Trophoblast cell (in vitro differentiated cells and primary cell): ENCODE data around the gene LLGL2.
A peak's percentile ranks its signal among the peaks of the same experiment; 100 is the strongest.

Experiments used
- DNase-seq, 2 donors: peaks; one replicate each; pipeline ENCODE4 v3.0.0-alpha.2; 2016
- H2AFZ ChIP-seq: 2 replicates; pipeline ENCODE4 v1.6.1; 2013; ENCODE audit warnings: low read length, moderate library complexity, mild to moderate bottlenecking; ENCODE audit not compliant: insufficient read depth, poor library complexity
- H2AK5ac ChIP-seq: 2 replicates; pipeline ENCODE4 v1.6.1; 2013; ENCODE audit warnings: mild to moderate bottlenecking, low read length
- H2BK120ac ChIP-seq: 2 replicates; pipeline ENCODE4 v1.6.1; 2013; ENCODE audit warnings: low read length, mild to moderate bottlenecking, moderate library complexity; ENCODE audit not compliant: insufficient read depth, poor library complexity
- H2BK12ac ChIP-seq: 2 replicates; pipeline ENCODE4 v1.6.1; 2013; ENCODE audit warnings: mild to moderate bottlenecking, low read length, moderate library complexity
- H2BK5ac ChIP-seq: 2 replicates; pipeline ENCODE4 v1.6.1; 2013; ENCODE audit warnings: low read length, low read depth, moderate library complexity, mild to moderate bottlenecking; ENCODE audit not compliant: poor library complexity
- H3K14ac ChIP-seq: 2 replicates; pipeline ENCODE4 v1.6.1; 2013; ENCODE audit warnings: mild to moderate bottlenecking, low read length
- H3K18ac ChIP-seq: 2 replicates; pipeline ENCODE4 v1.6.1; 2013; ENCODE audit warnings: mild to moderate bottlenecking, low read length
- H3K23ac ChIP-seq: 2 replicates; pipeline ENCODE4 v1.6.1; 2013; ENCODE audit warnings: low read length
- H3K27ac ChIP-seq: 2 replicates; pipeline ENCODE4 v1.5.1; 2013; ENCODE audit warnings: low read depth, mild to moderate bottlenecking, inconsistent platforms, low read length, moderate library complexity
- H3K27me3 ChIP-seq: 2 replicates; pipeline ENCODE4 v1.6.1; 2013; ENCODE audit warnings: inconsistent platforms, mild to moderate bottlenecking, low read length, moderate library complexity; ENCODE audit not compliant: insufficient read depth
- H3K36me3 ChIP-seq, 2 experiments: 1 replicate in 1 of 2; 2 replicates in 1 of 2; pipeline ENCODE4 v1.6.1; 2013; ENCODE audit warnings: low read length in 2 of 2, mild to moderate bottlenecking in 2 of 2, moderate library complexity in 1 of 2; ENCODE audit not compliant: insufficient read depth in 2 of 2, control insufficient read depth in 1 of 2
- H3K4ac ChIP-seq: 2 replicates; pipeline ENCODE4 v1.6.1; 2013; ENCODE audit warnings: low read depth, mild to moderate bottlenecking, low read length, moderate library complexity
- H3K4me1 ChIP-seq, 2 experiments: 1 replicate in 1 of 2; 2 replicates in 1 of 2; pipeline ENCODE4 v1.6.1; 2013; ENCODE audit warnings: low read length in 2 of 2, mild to moderate bottlenecking in 2 of 2, moderate library complexity in 1 of 2; ENCODE audit not compliant: insufficient read depth in 2 of 2, control insufficient read depth in 1 of 2
- H3K4me2 ChIP-seq: 2 replicates; pipeline ENCODE4 v1.6.1; 2013; ENCODE audit warnings: inconsistent platforms, mild to moderate bottlenecking, low read length, moderate library complexity
- H3K4me3 ChIP-seq: 2 replicates; pipeline ENCODE4 v1.5.1; 2013; ENCODE audit warnings: mild to moderate bottlenecking, low read depth, low read length, inconsistent platforms
- H3K79me1 ChIP-seq: one replicate; pipeline ENCODE4 v1.6.1; 2013; ENCODE audit warnings: low read length
- H3K79me2 ChIP-seq: 2 replicates; pipeline ENCODE4 v1.6.1; 2013; ENCODE audit warnings: low read length, mild to moderate bottlenecking; ENCODE audit not compliant: control insufficient read depth, insufficient read depth, poor library complexity
- H3K9ac ChIP-seq: 2 replicates; pipeline ENCODE4 v1.6.1; 2013; ENCODE audit warnings: mild to moderate bottlenecking, low read length
- H3K9me3 ChIP-seq: 2 replicates; pipeline ENCODE4 v1.6.1; 2013; ENCODE audit warnings: low read depth, mild to moderate bottlenecking, control low read depth, inconsistent platforms, low read length; ENCODE audit not compliant: insufficient read depth
- H4K12ac ChIP-seq: 2 replicates; pipeline ENCODE4 v1.6.1; 2013; ENCODE audit warnings: low read depth, mild to moderate bottlenecking, low read length, moderate library complexity
- H4K8ac ChIP-seq: 2 replicates; pipeline ENCODE4 v1.6.1; 2013; ENCODE audit warnings: low read depth, mild to moderate bottlenecking, low read length, moderate library complexity
- H4K91ac ChIP-seq: one replicate; pipeline ENCODE4 v1.6.1; 2013; ENCODE audit warnings: low read depth, mild to moderate bottlenecking, low read length, moderate library complexity
- WGBS: extraction: QIAGEN DNeasy Blood & Tissue Kit; methylation state at CpG from one replicate; pipeline ENCODE4 v1.1.7; 2013; ENCODE audit warnings: missing lambda C conversion rate; ENCODE audit not compliant: insufficient read length, insufficient coverage; ENCODE audit errors: extremely low coverage; 5-methylcytosine and 5-hydroxymethylcytosine counted together

The LLGL2 gene

GRCh38 chr17:75616521-75617122, 91.1 kb downstream of the LLGL2 start:
- Histone ChIP-seq H3K27ac (no peak overlapping the region), H3K9ac (no peak overlapping the region), H3K36me3 (no peaks in the 10 kb centered on the region), H3K4me3 (no peak overlapping the region), H4K91ac (no peak overlapping the region), H3K4me2 (no peak overlapping the region), H3K18ac (no peak overlapping the region), H3K79me1 (no peaks in the 10 kb centered on the region), H3K23ac (no peak overlapping the region), H3K79me2 (no peaks in the 10 kb centered on the region), H3K27me3 (no peaks in the 10 kb centered on the region), H4K8ac (no peak overlapping the region), H2AK5ac (no peak overlapping the region), H2AFZ (no peak overlapping the region), H2BK120ac (no peak overlapping the region), H4K12ac (no peak overlapping the region), H3K14ac (no peak overlapping the region), H3K4me1 (no peaks in the 10 kb centered on the region), H3K4ac (no peak overlapping the region), H3K9me3 (peaks cover 2% of the 10 kb centered on the region), H2BK5ac (no peak overlapping the region), H2BK12ac (no peak overlapping the region)
- no peak for DNase-seq
- no CpG with 5 or more reads among the region's 24 CpGs for WGBS

- Histone ChIP-seq H4K12ac (no peak overlapping the region), H4K91ac (no peak overlapping the region), H3K14ac (no peak overlapping the region), H3K27me3 (no peaks in the 10 kb centered on the region), H3K9ac (no peak overlapping the region), H3K9me3 (peaks cover 3% of the 10 kb centered on the region), H3K23ac (no peak overlapping the region), H3K79me1 (no peaks in the 10 kb centered on the region), H3K4me1 (no peaks in the 10 kb centered on the region), H2AFZ (no peak overlapping the region), H4K8ac (no peak overlapping the region), H2AK5ac (no peak overlapping the region), H3K4me3 (no peak overlapping the region), H2BK12ac (no peak overlapping the region), H3K4ac (no peak overlapping the region), H3K36me3 (no peaks in the 10 kb centered on the region), H3K27ac (no peak overlapping the region), H3K79me2 (no peaks in the 10 kb centered on the region), H2BK5ac (no peak overlapping the region), H3K18ac (no peak overlapping the region), H3K4me2 (no peak overlapping the region), H2BK120ac (no peak overlapping the region)
- WGBS = no CpG with 5 or more reads among the region's 16 CpGs
- no peak for DNase-seq
Observed at GRCh38 chr17:75617218-75617617, 91.7 kb downstream of the LLGL2 start.

GRCh38 chr17:75617675-75618074, 92.2 kb downstream of the LLGL2 start:
- H3K9ac ChIP-seq = no peak overlapping the region
- no peak overlapping the region for H2BK120ac ChIP-seq
- H3K79me1 ChIP-seq = no peaks in the 10 kb centered on the region
- no peak overlapping the region for H3K27ac ChIP-seq
- no peak overlapping the region for H2BK5ac ChIP-seq
- WGBS = no CpG with 5 or more reads among the region's 11 CpGs
- H2AK5ac ChIP-seq = no peak overlapping the region
- H3K23ac ChIP-seq = no peak overlapping the region
- H3K14ac ChIP-seq = no peak overlapping the region
- no peak overlapping the region for H4K12ac ChIP-seq
- no peaks in the 10 kb centered on the region for H3K4me1 ChIP-seq
- H4K91ac ChIP-seq = no peak overlapping the region
- H2AFZ ChIP-seq = no peak overlapping the region
- H3K4me3 ChIP-seq = no peak overlapping the region
- no peaks in the 10 kb centered on the region for H3K27me3 ChIP-seq
- H2BK12ac ChIP-seq = no peak overlapping the region
- H4K8ac ChIP-seq = no peak overlapping the region
- no peak overlapping the region for H3K18ac ChIP-seq
- no peak overlapping the region for H3K4ac ChIP-seq
- DNase-seq = no peak
- H3K36me3 ChIP-seq = no peaks in the 10 kb centered on the region
- H3K4me2 ChIP-seq = no peak overlapping the region
- H3K79me2 ChIP-seq = no peaks in the 10 kb centered on the region
- H3K9me3 ChIP-seq = peaks cover 4% of the 10 kb centered on the region

GRCh38 chr17:75619506-75620431, 94.3 kb downstream of the LLGL2 start:
- H3K27ac ChIP-seq = no peak overlapping the region
- peak; percentile 28 to 35 for DNase-seq
- H3K36me3 ChIP-seq = no peaks in the 10 kb centered on the region
- H4K91ac ChIP-seq = no peak overlapping the region
- H2AFZ ChIP-seq = no peak overlapping the region
- no peaks in the 10 kb centered on the region for H3K79me2 ChIP-seq
- no peaks in the 10 kb centered on the region for H3K27me3 ChIP-seq
- no peaks in the 10 kb centered on the region for H3K4me1 ChIP-seq
- H2BK5ac ChIP-seq = no peak overlapping the region
- no peak overlapping the region for H3K4ac ChIP-seq
- H2AK5ac ChIP-seq = no peak overlapping the region
- H3K9ac ChIP-seq = no peak overlapping the region
- H3K4me3 ChIP-seq = no peak overlapping the region
- no peak overlapping the region for H4K8ac ChIP-seq
- no peak overlapping the region for H2BK12ac ChIP-seq
- H4K12ac ChIP-seq = no peak overlapping the region
- WGBS = no CpG with 5 or more reads among the region's 36 CpGs
- H3K23ac ChIP-seq = no peak overlapping the region
- no peak overlapping the region for H3K14ac ChIP-seq
- H3K79me1 ChIP-seq = no peaks in the 10 kb centered on the region
- H3K18ac ChIP-seq = no peak overlapping the region
- no peak overlapping the region for H3K4me2 ChIP-seq
- peaks cover 8% of the 10 kb centered on the region for H3K9me3 ChIP-seq
- H2BK120ac ChIP-seq = no peak overlapping the region
